Panc1 (cell line): Measurements from ENCODE around the gene APOL6.

Source experiments
- CTCF ChIP-seq: fragments of 450-650 bp; IDR thresholded peaks from 2 replicates; pipeline ENCODE4 v1.5.1; 2017; ENCODE audit warnings: mild to moderate bottlenecking
- POLR2AphosphoS5 ChIP-seq: IDR thresholded peaks from 2 replicates; pipeline ENCODE4 v1.6.1; 2012; ENCODE audit warnings: mild to moderate bottlenecking, low read depth, low read length, moderate library complexity
- REST ChIP-seq, 2 experiments: IDR thresholded peaks; 2 replicates each; pipeline ENCODE4 v1.6.1; 2011 to 2012; ENCODE audit warnings: low read depth in 2 of 2, control low read depth in 1 of 2, low read length in 1 of 2, mild to moderate bottlenecking in 1 of 2, moderate library complexity in 1 of 2; ENCODE audit not compliant: insufficient read depth in 1 of 2
- SIN3A ChIP-seq: IDR thresholded peaks from 2 replicates; pipeline ENCODE4 v1.6.1; 2012; ENCODE audit warnings: low read depth, mild to moderate bottlenecking, low read length, moderate library complexity, borderline replicate concordance; ENCODE audit not compliant: insufficient read depth
- TCF7L2 ChIP-seq: IDR thresholded peaks from 2 replicates; pipeline ENCODE4 v1.6.1; 2011; ENCODE audit warnings: mild to moderate bottlenecking, low read depth, low read length, inconsistent platforms

DNA sequence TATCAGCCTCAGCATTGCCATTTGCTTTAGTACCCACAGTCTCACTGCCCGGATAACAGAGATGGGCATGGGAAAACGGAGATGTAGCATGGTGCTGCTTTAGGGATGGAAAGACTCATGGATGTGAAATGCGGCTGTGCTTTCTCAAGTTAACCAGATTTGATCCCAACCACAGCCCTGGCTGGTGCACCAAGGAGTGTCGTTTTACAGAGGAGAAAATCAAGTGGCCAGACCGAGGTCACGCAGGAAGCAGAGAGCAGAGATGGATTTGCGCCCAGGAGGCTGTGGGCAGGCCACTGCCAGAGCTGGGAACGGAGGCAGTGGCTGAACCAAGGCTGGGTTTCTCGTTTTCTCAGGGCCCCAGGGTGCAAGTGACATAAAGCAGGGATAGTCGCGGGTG lies 40.2 kb upstream of the APOL6 start:
- TF ChIP-seq POLR2AphosphoS5: no peak
- TF ChIP-seq CTCF: no peak
- no peak for TF ChIP-seq TCF7L2
- no peak for TF ChIP-seq REST (IDR thresholded peaks at IDR 0.05; ENCODE audit: insufficient read depth in 1 of 2, low read depth in 2 of 2, low read length in 1 of 2)
- TF ChIP-seq SIN3A: no peak
